IMR-90 (cell line): Measurements from ENCODE around the gene MYH16.

Experiments
- CEBPB ChIP-seq: IDR thresholded peaks from 2 replicates; pipeline ENCODE4 v1.6.1; 2012; ENCODE audit warnings: low read depth, low read length, improper control_type of control experiment
- CTCF ChIP-seq: conservative IDR thresholded peaks from 2 replicates; pipeline ENCODE4 v1.5.1; 2012; ENCODE audit warnings: mild to moderate bottlenecking, low read depth, low read length, improper control_type of control experiment
- POLR2A ChIP-seq: IDR thresholded peaks from 2 replicates; pipeline ENCODE4 v1.6.1; 2012; ENCODE audit warnings: mild to moderate bottlenecking, low read depth, low read length

- TF ChIP-seq CEBPB: no peak
- TF ChIP-seq POLR2A: no peak
- no peak for TF ChIP-seq CTCF
Observed at GRCh38 chr7:99252166-99252895, 20.3 kb upstream of the MYH16 start.
